Fibroblast of skin of right quadriceps (primary cell): ENCODE measurements around the gene CLDN14.

ENCODE experiments used
- DNase-seq: peaks from one replicate; pipeline ENCODE4 v3.0.0-alpha.2; 2013

The CLDN14 gene

DNA sequence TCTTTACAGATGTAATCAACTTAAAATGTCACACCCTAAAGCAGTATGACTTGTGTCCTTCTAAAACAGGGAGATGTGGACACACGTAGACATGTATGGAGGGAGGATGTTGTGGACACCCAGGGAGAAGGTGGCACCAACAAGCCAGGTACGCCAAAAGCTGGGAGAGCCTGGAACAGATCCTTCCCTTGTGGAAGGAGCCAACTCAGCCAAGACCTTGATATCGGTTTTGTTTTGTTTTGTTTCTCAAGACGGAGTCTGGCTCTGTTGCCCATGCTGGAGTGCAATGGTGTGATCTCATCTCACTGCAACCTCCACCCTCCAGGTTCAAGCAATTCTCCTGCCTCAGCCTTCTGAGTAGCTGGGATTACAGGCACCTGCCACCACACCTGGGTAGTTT, 49.1 kb downstream of the CLDN14 start:
- no peak for DNase-seq

DNA sequence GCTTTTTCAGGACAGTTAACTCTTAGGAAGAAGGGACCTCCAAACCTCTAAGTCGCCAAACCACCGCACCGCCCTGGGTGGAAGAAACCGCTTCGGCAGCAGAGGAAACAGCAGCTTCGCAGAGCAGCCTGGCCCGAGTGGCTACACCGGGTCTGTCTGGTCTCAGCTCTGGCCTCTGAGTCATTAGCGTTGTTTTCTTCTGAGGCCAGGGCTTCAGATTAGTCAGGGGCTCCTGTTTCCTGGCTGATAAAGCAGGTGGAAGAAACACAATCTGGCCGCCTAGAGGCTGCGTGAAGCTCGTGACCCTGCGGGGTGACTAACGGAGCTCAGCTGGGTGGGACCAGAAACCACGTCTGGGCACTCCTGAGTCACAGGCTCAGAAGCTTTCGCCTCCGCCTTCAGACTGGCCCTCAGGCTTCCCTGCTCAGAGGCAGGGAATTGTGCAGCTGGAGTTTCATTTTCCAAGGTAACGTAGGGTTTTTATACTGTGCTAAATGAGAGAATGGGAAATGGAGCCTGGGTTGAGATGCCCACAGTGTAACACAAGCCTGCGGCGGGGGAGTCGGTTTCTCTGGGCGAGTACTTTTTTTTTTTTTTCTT, 49.9 kb downstream of the CLDN14 start:
- DNase-seq, result peak; percentile 95

DNA sequence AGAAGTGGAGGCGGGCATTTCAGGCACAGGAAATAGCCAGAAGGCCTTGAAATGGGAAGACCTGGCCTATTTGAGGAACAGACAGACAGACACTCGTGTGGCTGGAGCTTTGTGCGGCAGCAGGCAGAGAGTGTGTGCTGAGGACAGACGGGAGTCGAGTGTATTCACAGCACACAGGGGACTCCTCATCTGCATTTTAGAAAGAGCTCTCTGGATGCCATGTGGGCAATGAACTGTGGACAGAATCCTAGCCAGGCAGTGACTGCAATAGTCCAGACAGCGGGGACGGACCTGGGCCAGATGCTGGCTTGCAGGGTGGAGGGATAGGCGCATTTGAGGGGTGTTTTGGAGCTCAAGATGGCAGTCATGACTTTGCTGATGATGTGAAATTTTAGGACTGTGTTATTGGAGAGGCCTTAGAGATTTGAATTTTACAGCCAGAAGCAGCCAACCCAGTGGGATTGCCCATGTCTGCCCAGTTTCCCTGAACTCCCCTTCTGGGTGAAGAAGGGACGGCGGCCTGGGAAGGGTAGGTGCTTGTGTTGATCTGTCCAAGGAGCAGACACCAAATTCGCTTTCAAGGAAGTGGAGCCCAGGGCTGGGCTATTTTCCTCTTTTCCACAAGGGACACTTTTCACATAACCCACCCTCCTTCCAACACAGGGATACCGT, 51.0 kb downstream of the CLDN14 start:
- no peak for DNase-seq

DNA sequence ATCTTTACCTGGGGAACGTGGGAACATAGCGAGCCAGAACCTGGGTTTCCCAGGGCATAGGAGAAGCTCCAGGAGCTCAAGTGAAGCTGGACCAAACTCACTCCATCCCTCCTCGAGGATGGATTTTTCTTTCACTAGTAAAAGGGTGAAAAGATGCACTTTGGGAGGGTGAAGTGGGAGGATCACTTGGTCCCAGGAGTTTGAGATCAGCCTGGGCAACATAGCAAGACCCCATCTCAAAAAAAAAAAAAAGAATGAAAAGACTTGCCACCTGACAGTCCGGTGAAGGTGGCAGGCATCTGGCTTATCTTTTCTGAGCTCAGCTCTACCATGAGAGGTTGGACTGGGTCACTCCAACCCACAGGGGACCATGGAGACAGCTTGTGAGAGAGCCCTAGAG, 52.4 kb downstream of the CLDN14 start:
- DNase-seq, result no peak

DNA sequence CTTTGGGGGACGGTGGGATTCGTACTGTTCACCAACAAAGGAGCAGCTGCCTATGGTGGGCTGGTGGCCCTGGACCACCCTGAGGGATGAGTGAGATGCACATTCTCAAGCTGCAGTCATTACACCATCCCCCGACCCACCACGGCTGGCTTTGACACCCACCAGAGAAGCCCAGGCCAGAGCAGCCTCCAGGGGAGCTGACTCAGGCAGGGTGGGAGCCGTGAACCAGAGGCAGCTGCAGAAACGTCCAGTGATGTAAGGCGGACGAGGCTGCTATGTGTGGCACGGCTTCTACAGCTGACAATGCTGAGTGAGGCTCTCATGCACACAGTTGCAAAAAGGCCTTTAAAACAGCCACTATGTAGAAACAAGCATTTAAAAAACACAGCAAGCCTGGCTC, 54.6 kb downstream of the CLDN14 start:
- peak; percentile 57 for DNase-seq

DNA sequence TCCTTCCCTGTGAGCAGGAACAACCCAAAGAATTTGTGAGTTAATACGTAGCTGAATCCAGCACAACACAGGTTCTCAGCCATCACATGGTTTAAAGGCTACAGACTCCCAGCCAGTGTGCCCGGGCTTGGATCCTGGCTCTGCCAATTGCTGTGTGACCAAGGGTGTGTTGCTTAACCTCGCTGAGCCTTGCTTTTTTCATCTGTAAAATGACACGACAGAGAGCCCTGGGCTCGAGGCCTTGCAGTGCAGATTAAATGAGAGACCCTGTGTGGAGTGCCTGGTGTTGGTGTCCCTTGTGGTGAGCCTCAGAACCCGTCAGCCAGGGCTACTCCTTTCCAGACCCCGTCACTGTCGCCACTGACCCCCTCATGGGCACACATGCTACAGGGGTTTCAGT, 55.3 kb downstream of the CLDN14 start:
- DNase-seq, result no peak

DNA sequence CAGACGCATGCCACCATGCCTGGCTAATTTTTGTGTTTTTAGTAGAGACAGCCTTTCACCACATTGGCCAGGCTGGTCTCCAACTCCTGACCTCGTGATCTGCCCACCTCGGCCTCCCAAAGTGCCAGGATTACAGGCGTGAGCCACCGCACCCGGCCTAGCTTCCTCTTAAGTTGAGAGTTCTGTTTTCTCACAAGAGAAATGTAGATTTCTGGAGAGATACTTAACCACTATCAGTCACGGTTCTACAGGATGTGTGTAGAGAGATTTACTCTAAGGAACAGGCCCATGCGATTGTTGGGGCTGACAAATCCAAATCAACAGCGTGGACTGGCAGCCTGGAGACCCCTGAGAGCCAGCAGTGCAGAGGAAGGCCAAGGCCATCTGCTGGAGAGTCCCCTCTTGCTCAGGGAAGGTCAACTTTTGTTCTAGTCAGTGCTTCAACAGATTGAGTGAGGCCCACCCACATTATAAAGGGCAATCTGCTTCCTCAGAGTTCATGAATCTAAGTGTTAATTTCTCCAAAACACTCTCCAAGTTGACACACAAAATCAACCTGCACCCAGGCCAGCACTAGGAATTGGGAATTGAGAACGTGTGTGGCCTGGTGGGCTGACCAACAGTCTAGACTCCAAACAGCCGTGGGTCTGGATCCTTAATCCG, 56.0 kb downstream of the CLDN14 start:
- DNase-seq, result no peak

DNA sequence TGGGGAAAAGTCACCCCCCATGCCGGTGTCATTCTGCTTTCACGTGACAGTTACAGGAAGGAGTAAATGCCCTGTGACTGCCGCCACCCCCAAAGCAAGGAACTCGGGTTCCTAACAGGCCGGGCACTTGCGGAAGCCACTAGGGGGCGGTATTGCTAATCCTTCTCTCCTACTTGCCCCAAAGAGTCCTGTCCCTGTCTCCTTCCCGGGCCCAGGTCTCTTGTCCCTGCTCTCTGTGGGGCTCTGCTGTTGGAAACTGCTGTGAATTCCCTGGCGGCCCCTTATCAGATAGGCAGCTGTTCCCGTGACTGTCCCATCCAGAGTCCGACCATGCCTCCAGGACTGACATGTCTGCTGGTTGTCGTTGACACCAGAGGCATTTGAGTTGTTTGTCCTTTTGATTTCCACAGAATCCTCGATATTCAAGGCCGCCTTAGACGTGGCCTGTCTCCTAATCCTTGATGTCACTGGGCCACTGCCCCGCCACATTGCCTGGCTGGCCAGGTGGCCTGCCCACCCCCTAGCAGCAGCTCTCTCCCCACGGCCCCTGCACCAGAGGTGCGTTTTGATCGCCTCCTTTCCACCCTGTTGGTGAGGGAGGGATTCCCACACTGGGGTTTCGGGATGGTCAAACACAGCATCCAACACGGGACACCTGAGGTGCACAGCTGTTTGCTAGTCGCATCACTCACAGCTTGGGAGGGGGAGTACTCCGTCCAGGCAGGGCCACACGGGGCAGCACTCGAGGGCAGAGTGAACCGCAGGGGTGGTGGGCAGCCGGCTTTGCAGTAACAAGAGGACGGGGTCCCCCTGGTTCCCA, 57.4 kb downstream of the CLDN14 start:
- DNase-seq, result peak; percentile 55

DNA sequence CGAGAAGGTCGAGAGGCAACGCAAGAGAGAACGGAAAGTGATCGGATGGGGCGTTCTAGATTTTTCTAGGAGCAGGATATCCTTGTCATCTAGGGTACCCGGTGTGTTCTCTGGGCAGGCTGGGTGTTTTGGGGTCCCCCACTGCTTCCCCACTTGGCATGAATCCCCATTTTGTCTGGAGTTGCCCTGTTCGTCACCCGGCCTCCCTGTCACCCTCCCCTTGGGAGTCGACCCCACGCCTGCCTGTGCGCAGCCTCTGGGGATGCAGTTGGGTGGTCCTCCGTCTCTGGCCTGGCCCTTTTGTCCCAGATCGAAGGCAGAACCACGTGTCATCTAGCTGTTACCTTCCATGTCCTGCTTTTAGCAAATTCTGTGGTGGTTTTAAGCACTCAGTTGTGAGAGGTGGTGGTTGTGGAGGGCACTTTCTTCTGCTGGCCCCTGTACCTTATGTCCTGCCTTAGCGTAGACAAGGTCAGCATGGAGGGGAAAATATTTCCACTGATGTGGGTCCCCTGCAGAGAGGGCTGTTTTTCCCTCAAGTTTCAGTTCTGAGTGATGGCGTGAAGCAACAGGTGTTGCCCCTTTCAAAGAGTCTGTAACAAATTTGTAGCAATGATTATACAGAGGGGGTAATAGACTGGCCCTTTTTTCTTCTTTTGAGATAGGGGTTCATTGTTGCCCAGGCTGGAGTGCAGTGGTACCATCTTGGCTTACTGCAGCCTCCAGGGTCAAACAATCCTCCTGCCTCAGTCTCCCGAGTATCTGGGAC, 59.2 kb downstream of the CLDN14 start:
- DNase-seq, result no peak

DNA sequence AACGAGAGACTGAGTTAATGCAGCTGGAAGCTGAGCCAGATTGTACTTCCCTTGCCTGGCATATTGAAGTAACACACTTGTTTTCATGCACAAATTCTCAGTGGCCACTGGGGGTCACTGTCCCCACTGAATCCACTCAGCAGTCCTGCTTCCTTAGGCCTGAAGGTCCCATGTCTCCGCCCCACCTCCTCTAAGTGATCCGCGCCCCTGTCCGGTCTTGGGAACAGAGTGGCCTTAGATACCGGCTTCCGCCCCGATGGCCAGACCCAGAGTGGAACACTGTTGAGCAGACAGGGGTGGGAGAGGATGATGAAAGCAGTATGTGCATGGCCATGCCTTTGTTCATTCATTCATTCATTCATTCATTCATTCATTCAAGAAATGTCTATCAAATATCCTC, 59.9 kb downstream of the CLDN14 start:
- DNase-seq, result peak; percentile 77

DNA sequence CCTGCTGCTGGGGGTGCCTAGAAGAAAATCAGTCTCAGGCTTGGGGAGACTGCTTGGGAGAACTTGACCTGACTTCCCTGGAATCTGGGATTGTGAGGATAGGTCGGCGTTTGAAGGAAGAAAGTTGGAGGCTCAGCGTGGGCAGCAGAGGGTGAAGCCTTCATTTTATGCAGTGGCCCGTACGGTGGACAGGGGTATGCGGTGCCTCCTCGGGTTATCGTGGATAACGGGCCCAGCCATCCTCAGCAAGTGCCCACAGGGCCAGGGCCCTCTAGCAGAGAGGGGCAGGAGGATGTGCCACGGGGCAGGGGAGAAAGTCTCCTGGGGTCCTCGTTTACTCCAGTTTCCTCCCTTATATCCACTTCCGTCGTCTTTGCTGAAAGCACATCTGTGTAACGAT, 60.7 kb downstream of the CLDN14 start:
- DNase-seq, result no peak

DNA sequence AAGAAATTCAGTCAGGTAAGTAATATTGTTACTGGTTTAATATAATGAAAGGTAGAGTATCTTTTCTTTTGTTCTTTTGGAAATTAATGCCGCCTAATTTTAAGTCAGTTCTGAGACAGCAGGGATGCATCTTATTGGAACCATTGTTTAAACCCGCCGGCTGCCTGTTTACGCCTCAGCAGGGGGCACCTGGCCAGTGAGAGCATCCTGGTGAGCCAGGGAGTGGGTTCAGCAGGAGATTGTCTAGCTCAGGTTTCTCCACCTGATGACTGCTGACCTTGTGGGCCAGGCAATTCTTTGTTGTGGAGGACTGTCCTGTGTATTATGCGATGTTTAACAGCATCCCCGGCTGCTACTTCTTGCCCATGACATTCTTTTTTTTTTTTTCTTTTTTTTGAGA, 64.5 kb downstream of the CLDN14 start:
- DNase-seq, result no peak

DNA sequence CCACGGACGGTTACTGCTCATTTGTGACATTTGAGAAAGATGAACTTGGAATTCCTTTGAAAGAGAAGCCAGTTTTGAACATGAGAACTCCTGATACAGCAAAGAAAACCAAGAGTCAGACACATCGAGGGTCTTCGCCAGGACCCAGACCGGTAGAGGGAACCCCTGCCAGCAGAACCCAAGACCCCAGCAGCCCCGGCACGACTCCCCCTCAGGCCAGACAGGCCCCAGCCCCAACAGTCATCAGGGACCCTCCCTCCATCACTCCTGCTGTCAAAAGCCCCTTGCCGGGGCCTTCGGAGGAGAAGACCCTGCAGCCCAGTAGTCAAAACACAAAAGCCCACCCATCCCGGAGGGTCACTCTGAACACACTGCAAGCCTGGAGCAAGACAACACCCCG, 67.0 kb downstream of the CLDN14 start:
- no peak for DNase-seq

DNA sequence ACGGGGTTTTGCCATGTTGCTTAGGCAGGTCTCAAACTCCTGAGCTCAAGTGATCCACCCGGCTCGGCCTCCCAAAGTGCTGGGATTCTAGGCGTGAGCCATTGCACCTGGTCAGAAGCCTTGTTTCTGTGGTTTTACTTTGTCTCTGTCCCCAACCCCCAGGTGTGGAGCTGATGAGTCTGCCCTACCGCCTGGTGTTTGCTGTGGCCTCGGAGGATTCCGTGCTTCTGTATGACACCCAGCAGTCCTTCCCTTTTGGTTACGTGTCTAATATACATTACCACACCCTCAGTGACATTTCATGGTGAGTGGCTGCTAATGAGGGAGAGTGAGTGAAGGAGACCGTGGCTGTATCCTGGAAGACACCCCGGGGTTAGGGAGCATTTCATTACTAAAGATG, 68.6 kb downstream of the CLDN14 start:
- no peak for DNase-seq
